HuH-7 (cell line): ENCODE measurements around the gene RAD51.

Experiments used
- DNase-seq: peaks from one replicate; pipeline ENCODE4 v3.0.0; 2011; ENCODE audit warnings: low spot score

The RAD51 gene

DNA sequence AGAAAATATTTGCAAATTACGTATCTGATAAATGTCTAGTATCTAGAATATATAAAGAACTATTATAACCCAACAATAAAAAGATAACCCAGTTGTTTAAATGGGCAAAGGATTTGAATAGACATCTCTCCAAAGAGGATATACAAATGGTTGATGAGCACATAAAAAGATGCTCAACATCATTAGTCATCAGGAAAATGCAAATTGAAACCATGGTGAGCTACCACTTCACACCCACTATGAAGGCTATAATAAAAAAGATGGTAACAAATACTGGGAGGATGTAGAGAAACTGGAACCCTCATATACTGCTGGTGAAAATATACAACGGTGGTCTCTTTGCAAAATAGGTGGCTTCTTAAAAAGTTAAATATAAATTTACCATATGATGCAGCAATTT is 28.0 kb downstream of the RAD51 start:
- no peak for DNase-seq

DNA sequence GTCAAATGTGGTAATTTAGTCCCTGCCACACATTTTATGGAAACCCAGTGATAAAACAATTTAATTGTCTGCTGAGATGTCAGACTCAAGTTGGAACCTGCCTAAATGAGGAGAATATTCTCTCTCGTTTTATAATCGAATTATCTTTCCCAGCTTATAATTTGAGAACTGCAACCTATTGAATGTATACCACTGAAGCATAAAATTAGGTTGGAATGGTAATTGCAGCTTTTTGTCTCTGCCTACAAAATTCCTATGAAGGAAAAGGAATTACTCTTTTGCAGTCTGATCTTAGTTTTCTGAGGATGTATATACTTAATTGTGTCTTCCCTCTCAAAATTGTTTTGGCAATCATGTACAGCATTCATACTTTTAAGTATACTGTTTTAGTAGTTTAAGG is 28.9 kb downstream of the RAD51 start:
- no peak for DNase-seq

DNA sequence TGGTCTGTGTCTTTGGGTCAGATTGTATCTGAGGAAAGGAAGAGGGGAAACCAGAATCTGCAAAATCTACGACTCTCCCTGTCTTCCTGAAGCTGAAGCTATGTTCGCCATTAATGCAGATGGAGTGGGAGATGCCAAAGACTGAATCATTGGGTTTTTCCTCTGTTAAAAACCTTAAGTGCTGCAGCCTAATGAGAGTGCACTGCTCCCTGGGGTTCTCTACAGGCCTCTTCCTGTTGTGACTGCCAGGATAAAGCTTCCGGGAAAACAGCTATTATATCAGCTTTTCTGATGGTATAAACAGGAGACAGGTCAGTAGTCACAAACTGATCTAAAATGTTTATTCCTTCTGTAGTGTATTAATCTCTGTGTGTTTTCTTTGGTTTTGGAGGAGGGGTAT is 36.1 kb downstream of the RAD51 start:
- no peak for DNase-seq

DNA sequence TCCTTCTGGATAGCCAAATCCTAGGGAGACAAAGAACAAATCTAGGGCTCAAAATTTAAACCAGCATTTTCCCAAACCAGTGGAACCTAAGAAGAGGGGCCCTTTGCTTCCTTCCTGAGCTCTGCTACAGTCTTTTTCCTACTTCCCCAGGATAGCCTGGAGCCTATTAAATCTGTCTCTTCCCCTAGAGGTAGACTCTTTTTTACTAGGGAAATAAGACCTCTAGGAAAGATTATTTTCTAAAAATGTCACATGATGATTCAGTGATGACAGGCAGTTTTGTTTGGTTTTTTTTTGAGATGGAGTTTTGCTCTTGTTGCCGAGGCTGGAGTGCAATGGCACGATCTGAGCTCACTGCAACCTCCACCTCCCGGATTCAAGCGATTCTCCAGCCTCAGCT is 41.6 kb downstream of the RAD51 start:
- DNase-seq: no peak

DNA sequence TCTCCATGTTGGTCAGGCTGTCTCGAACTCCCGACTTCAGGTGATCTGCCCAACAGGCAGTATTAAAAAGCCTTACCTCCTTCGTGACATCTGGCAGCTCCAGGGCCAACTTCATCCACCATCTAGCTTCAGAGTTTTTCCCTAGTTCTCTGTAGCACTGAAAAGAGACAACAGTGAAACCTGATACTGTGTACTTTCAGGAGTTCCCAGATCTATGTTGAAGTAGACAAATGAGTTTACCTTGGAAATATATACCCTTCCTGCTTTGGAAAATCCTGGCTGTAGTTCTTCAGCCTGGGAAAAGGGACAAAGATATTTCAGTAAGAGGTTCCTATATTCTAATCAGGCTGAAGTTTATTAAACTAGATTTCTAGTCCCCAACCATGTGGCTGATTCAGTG is 42.1 kb downstream of the RAD51 start:
- DNase-seq: no peak

DNA sequence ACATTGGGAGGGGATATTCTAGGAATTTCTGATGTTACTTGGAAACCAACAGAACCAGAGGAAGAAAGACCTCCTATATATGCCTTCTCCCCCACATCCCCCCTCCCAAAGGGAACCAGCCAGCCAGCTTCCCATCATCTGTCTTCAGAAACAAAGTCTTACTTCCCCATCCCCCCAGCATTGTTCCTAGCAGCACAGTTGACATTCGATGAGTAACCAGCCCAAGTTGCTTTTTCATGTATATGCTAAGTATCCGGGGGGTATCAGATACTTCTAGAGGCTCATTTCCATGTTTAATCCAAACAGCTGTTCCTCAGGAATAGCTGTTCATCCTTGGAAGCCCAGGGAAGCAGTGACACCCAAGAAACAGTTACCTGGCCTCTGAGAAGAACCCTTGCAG is 44.1 kb downstream of the RAD51 start:
- no peak for DNase-seq

DNA sequence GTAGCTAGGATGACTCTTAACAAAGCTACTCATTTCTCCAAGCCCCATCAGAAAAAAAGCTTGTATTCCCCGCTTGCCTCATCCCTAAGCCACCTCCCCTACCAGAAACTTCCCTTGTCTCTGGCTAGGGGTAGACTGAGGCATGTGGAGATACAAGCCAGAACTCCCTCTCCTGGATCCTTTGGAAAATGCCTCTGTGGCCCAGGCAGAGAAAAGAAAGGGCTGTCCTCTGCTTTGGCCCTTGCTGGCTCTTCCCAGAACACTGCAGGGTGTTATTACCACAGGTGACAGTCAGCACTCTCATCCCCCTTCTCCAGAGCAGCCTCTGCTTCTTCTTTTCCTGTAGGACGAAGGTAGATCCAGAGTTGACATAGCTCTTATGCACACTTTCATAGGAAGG is 44.9 kb downstream of the RAD51 start:
- no peak for DNase-seq

DNA sequence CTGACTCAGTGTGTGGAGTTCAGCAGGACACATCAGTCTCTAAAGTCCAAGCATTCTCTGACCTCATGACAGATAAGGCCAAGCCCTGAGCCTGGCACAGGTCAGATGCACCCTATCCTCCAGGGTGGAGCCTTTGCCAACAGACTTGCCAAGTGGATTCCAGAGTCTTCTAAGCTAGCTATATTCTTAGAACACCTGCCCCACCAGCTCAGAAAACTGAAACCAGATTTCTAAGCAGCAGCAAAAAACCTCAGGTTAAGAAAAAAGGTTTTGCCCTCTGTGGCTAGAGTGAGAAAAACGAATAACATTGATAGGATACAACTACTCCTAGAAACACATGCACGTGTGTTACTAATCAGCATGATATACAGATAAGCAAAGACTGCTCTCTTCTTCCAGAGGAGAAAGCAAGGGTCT is 48.5 kb downstream of the RAD51 start:
- no peak for DNase-seq

DNA sequence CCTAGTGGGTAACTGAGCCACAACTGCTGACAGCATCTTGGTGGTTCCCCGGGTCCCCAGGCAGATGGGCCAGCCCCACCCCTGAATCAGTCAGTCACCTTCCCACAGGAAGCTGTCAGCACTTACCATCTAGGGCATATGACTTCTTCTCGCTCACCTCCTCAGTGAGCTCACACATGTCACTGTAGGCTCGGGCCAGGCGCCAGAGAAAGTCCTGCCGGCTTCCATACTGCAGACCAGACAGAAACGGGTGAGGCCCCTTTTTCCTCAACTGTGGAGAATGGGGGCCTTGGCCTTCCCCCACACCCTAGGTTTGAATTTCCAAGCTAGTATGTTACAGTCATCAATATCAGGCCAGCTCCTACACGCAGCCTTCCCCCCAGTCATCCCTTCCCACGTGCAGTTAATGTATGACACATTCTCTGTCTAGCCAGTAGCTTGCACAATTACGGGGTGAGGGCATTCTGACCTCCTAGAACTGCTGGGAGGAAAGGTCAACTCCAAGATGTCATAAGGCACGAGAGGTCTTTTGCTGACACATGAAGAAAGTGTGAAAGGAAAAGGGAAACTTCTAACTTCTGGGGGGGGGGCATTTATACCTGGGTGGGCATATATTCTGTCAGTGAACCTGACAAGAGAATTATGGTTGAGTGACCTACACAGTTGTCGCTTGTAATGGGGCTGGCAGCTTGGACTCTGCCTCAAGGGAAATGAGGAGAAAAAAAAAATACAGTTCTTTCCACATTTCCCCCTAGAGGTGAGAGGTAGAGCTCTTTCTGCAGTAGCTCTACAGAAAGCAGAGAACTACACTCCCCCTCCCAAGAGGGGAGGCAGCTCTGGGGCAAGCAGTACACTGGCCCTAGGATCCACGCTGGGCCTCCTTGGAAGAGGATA is 49.2 kb downstream of the RAD51 start:
- DNase-seq: no peak

DNA sequence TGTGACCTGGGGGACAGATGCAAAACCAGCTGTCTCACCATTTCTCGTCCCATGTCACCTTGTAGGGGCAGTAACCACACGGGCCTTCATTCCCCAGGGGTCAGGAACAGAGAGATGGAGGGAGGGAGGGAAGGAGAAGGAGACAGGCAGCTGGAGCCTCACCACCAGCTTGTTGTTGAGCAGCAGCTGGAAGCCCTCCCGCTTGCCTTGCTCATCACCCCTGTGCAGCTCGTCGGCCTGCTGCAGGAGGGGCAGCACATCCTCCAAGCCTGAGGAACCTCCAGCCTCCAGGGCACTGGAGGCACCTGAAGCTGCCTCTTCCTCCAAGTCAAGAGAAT is 49.8 kb downstream of the RAD51 start:
- DNase-seq: no peak

DNA sequence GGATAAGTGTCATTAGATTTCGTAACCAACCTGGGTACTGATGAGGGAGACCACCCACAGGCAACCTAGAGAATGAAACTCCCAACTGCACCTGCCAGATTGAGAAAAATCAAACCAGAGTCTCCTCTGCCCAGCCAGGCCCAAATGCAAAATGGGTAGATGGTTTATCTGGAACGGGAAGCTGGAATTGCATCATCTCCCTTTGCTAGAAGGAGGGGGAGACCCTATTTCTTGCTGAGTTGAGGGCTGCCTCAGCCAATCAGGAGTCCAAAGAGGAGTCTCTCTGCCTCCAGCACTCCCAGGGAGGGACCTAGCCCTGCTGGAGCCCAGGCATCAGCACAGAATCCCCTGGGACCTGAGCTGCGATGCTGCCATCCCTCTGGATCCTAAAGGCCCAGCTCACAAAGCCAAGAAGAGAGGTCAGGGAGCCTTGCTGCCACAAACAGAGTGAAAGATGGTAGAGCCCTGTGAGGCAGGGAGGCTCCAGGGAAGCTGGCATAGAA is 52.0 kb downstream of the RAD51 start:
- DNase-seq: no peak

DNA sequence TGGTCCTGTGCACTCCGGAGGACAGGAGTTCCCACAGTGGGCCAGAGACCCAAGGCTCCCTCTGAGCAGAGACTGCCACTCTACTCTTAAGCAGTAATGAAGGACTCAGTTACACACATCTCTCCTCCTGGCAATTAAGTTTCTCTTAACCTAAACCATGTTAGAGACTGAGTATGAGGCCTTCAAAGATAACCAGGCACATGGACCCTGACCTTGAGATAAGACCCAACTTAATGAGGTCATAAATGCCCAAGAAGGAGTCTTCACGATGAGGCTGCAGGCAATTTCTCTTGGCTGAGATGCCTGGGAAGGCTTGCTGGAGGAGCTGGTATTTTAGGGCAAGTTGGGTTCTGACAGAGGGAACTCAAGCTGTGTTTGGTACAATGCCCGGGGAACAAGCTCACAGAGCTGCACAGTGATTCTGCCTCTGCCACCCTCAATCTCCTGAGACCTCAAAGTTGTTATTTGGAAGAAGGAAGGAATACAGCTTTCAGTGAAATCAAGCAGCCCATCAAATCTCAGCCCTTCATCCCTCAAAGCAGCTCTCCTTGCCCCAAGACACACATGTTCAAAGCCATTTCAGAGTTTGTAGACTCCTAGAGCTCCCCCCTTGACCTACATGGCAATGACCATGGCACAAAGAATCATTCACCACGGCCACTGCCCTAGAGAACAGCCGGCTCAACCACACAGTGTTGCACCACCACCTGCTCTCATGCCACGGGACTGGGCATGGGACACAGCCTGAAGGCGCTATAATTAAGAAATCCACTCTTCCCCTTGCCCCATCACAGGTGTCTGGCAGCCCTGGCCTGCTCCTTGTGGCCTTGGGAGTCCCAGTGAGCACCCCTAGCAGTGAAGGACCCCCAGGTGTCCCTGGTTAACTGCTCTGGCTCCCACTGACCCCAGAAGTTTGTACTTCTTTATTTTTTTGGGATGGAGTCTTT is 53.0 kb downstream of the RAD51 start:
- DNase-seq: no peak

DNA sequence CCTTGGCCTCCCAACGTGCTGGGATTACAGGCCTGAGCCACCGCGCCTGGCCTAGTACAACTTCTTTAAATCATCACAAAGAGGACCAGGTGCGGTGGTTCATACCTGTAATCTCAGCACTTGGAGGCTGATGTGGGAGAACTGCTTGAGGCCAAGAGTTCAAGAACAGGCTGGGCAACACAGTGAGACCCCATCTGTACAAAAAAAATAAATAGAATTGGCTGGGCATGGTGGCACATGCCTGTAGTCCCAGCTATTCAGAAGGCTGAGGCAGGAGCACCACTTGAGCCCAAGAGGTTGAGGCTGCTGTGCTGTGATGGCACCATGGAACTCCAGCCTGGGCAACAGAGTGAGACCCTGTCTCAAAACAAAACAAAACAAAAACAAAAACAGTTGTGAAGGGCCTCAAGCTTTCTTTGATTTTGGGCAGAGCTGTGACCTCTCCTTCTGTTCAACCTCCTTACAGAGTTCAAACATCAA is 54.2 kb downstream of the RAD51 start:
- DNase-seq: no peak

DNA sequence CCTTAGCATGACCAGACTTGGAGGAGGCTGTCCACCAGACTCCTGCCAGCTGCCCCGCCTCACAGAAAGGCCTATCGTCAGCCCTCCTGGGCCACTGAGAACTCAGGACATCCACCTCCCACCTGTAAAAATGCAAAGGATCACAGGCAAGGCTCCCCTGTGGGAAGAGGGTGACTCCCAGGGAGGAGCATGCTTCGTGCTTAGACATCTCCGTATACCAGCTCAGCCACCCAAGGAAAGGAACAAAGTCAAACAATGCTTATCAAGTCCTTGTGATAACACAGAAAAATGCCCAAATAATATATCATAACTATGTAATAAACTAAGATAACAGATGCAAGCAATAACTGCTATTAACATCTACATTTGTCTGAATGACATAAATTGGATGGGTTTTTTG is 55.9 kb downstream of the RAD51 start:
- DNase-seq: no peak

DNA sequence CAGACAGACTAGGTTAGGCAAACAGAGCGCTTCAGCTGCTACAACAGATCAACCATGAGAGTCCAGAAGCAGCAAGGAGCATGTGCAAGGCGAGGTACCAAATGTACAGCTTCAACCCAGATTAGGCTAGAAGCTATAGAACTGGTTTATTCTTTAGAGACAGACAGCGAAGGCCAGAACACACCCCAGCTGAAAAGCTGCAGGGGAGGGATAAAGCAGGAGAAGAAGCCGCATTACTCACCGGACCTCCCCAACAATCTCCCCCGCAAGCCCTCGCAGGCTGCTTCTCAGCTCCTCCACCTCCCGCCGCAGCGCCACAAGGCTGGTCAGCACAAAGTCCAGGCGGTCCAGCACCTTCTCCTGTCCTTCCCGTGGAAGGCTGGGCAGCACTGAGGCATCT is 56.8 kb downstream of the RAD51 start:
- DNase-seq: no peak

DNA sequence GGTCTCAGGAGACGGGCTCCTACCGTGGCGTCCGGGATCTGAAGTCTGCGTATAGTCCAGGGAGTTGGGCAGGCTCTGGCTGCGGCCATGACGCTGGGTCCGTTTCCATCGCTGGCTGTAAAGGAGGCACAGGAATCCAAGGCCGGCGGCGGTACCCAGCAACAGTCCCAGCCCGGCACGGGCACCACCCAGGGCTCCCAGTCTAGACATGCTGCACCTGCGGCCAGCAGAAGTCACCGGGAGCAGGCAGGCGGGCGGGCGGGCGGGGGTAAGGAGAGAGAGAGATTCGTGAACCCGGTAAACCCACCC is 59.6 kb downstream of the RAD51 start:
- DNase-seq: no peak

DNA sequence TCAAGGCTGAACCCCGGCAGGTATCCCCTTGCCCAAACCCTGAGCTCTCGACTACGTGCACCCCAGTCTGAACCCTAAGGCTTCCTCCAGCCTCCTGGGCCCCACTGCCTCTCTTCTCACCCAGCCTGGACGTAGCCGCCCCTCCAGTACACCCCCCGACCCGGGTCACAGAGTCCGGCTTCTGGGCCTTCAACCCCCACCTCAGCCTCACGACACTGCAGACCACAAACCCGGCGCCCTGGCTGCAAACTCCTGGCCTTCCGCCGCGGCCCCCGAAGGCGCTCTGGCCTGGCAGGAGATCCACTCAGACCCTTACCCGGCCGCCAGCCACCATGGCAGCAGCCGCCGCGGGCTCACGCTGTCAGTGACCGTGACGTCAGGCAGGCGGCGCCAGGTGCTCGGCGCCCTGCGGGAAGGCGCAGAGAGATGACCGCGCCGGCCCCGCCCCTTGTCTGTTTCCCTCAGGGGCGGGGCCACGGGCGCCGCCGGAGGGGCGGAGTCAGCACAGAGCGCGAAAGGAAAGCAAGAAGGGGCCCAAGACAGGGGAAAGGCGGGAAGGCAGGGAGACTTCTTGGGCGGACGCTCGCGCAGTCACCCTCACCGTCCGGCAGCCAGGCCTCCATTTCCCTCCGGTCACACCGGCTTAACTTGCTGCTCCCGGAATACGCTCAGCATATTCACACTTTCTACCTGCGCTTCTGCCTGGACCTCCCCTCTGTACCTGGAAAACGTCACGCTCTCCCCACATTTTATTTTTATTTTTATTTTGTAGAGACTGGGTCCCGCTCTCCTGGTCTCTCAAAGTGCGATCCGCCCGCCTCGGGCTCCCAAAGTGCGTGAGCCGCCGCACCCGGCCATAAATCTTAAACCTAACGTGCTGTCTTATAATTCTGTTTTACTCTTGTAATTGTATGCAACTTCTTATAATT is 60.2 kb downstream of the RAD51 start, which contains the start of gene RMDN3:
Gene RMDN3, minus strand, starts transcription at position 372 of the 929 bp plus-strand sequence. CDS start 471 bp downstream, outside the sequence.
- DNase-seq: peak; percentile 75

DNA sequence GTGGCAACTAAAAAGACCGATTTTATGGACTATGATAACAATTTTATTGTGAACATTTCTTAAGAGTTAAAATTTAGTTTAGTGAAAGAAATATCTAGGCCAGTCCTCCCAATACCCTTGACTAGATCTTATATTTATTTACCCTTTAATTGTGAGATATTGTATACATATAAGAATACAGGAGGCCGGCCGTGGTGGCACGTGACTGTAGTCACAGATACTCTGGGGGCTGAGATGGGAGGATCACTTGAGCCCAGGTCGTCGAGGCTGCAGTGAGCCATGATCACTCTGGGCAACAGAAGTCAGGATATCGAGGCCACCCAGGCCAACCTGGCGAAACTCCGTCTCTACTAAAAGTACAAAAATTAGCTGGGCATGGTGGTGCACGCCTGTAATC is 60.8 kb downstream of the RAD51 start:
- DNase-seq: no peak

DNA sequence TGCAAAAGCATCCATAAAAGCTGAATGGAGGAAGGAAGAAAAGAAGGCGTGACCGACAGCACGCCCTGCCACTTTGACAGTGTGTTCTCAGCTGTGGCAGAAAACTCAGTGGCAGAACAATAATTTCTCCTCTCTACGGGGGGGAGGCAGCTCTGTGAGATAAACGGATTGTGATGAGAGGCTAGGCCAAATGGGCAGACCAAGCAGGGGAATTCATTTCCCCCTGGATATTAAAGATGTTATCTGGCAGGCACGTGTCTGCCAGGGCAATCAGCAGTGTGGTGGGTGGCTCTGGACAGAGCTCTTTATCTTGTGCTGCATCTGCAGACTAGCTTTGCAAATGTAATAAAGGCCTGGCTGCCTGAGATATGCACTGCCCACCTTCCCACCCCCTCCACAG is 62.0 kb downstream of the RAD51 start:
- no peak for DNase-seq

DNA sequence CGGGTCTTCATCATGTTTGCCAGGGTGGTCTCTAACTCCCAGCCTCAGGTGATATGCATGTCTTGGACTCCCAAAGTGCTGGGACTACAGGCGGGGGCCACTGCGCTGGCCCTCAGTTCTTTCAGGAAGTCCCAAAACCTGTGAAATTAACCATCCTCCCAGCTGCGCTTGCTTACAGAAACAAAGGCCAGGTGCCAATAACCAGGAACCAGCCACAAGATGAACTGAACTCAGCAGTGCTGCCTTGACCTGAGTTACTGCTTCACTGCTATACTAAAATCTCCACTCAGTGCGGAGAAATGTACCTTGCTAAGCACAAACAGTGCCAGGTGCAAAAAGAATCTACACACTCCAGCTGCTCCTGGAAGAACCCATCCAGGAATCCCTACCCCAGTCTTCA is 65.0 kb downstream of the RAD51 start:
- no peak for DNase-seq

DNA sequence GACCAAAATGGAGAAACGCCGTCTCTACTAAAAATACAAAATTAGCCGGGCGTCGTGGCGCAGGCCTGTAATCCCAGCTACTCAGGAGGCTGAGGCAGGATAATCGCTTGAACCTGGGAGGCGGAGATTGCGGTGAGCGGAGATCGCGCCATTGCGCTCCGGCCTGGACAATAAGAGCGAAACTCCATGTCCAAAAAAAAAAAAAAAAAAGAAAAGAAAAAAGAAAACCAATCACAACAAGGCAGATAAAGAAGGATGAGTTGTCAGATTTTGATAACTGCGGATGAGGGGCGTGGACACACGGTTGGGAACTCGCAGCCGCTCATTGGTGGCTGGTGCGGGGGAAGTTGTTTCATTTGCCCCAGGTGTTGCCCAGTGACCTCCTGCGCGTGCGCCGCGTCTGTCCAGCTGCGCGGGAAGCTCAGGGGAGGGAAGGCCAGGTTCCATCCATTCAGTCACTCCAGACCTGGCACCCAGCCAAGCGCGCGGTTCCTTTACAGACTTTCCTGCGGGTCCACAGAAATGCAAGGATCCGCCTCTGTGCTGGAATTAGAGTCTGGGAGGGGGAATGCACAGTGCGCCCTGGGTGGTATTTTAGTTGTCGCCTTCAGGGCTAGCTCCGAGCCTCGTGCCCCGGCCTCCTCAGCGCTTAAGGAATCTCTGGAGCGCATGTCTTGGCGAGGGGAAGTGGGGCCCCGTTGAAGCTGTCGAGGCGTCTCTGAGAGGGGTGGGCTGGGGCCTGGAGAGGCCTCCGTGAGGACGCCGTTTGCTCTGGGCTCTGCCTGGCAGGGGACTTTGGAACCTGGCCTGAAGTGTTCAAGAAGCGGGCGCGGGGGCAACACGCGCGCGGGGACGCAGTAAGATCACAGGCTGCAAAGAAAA is 68.2 kb downstream of the RAD51 start:
- peak; percentile 88 for DNase-seq
